Kidney epithelial cell (primary cell): ENCODE measurements around the gene CNTNAP2. TPM values are rescaled to one million over a fixed set of nuclear protein-coding genes. Genes with fewer than 3 reads are reported as not detected.

Experiments
- DNase-seq: peaks from one replicate; pipeline ENCODE4 v3.0.0-alpha.2; 2010; ENCODE audit warnings: low read depth
- H3K27me3 ChIP-seq: 2 replicates; pipeline ENCODE4 v1.6.0; 2011; ENCODE audit warnings: low read length; ENCODE audit not compliant: control insufficient read depth, insufficient read depth
- H3K36me3 ChIP-seq: 2 replicates; pipeline ENCODE4 v1.5.1; 2011; ENCODE audit warnings: low read length; ENCODE audit not compliant: control insufficient read depth, insufficient read depth
- H3K4me3 ChIP-seq: 2 replicates; pipeline ENCODE4 v1.5.1; 2011; ENCODE audit warnings: low read depth, mild to moderate bottlenecking, control low read depth, low read length
- CTCF ChIP-seq: IDR thresholded peaks from 2 replicates; pipeline ENCODE4 v1.5.1; 2011; ENCODE audit warnings: mild to moderate bottlenecking, moderate library complexity, low read length, control low read depth, inconsistent platforms; ENCODE audit not compliant: insufficient read depth, poor library complexity, severe bottlenecking
- total RNA-seq: library from RNA; depleted of rRNA; stranded (reverse); fragments of >200 nt; gene quantifications from 2 replicates; pipeline ENCODE4 v1.2.3, GENCODE V29; 2015

The CNTNAP2 gene
- total RNA-seq, 1 donor from 2014 or later, result 14.0 TPM

DNA sequence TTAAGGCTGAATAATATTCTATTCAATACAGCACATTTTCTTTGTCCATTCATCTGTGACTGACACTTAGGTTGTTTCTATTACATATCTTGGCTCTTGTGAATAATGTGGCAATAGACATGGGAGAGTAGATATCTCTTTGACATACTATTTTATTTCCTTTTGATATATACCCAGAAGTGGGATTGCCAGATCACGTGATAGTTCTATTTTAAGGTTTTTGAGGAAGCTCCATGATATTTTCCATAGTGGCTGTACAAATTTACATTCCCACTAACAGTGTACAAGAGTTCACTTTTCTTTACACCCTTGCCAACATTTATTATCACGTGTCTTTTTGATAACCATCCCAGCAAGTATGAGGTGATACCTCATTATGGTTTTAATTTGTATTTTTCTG, 1114.7 kb downstream of the CNTNAP2 start:
- no peak for DNase-seq
- Histone ChIP-seq H3K4me3 (no peak overlapping the region), H3K27me3 (no peaks in the 10 kb centered on the region), H3K36me3 (no peaks in the 10 kb centered on the region)
- TF ChIP-seq CTCF, result no peak

GRCh38 chr7:147235645-147236382, 1119.2 kb downstream of the CNTNAP2 start:
- H3K4me3 ChIP-seq, result no peak overlapping the region
- no peak for TF ChIP-seq CTCF
- no peaks in the 10 kb centered on the region for H3K36me3 ChIP-seq
- no peak for DNase-seq
- H3K27me3 ChIP-seq, result no peaks in the 10 kb centered on the region

- no peak for TF ChIP-seq CTCF
- no peaks in the 10 kb centered on the region for H3K36me3 ChIP-seq
- no peak overlapping the region for H3K4me3 ChIP-seq
- H3K27me3 ChIP-seq, result no peaks in the 10 kb centered on the region
- no peak for DNase-seq
Observed at GRCh38 chr7:147240468-147240867, 1123.9 kb downstream of the CNTNAP2 start.

DNA sequence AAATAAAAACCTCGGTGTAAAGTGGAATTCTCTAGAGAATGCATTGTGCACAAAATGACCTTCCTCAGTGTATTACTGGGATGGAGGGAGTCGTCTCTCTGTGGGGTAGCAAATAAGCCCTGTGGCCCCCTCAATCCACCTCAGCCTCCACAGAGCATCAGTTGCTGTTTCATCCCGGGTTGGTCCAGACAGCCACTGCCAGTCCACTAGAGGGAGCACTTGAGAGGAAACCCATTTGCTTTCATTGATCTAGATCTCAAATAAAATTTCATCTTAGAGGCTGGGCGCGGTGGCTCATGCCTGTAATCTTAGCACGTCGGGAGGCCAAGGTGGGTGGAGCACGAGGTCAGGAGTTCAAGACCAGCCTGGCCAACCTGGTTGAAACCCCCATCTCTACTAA, 1128.7 kb downstream of the CNTNAP2 start:
- Histone ChIP-seq H3K36me3 (no peaks in the 10 kb centered on the region), H3K27me3 (no peaks in the 10 kb centered on the region), H3K4me3 (no peak overlapping the region)
- TF ChIP-seq CTCF, result peak; percentile 84
- DNase-seq, result no peak

- TF ChIP-seq CTCF, result no peak
- Histone ChIP-seq H3K4me3 (no peak overlapping the region), H3K36me3 (no peaks in the 10 kb centered on the region), H3K27me3 (no peaks in the 10 kb centered on the region)
- DNase-seq, result no peak
Observed at GRCh38 chr7:147249956-147250355, 1133.4 kb downstream of the CNTNAP2 start.

GRCh38 chr7:147251751-147252325, 1135.2 kb downstream of the CNTNAP2 start:
- H3K36me3 ChIP-seq, result no peaks in the 10 kb centered on the region

More at GRCh38 chr7:147251751-147252325, 1135.2 kb downstream of the CNTNAP2 start:
- no peak for TF ChIP-seq CTCF
- Histone ChIP-seq H3K4me3 (no peak overlapping the region), H3K27me3 (no peaks in the 10 kb centered on the region)
- no peak for DNase-seq
